GM23248 (cell line): ENCODE measurements around the gene PRODH. TPM values are rescaled to one million over a fixed set of nuclear protein-coding genes. Genes with fewer than 3 reads are reported as not detected.
"Not testable (repeated sequence)": the region's sequence is repeated elsewhere in the genome, so short reads cannot be mapped to it uniquely, and the experiment has no call there.

ENCODE experiments used
- DNase-seq: peaks from one replicate; pipeline ENCODE4 v3.0.0-alpha.2; 2015
- H2AFZ ChIP-seq: fragments of 200-600 bp; sonication (generic); 2 replicates; pipeline ENCODE4 v1.6.1; 2016; ENCODE audit warnings: antibody characterized with exemption
- H3F3A ChIP-seq: fragments of 200-600 bp; sonication (generic); 2 replicates; pipeline ENCODE4 v1.6.1; 2016; ENCODE audit warnings: mild to moderate bottlenecking, antibody characterized with exemption, mixed run types; ENCODE audit not compliant: insufficient read depth
- H3K27ac ChIP-seq: fragments of 200-600 bp; sonication (generic); 2 replicates; pipeline ENCODE4 v1.5.1; 2016; ENCODE audit warnings: mild to moderate bottlenecking
- H3K27me3 ChIP-seq: fragments of 200-600 bp; sonication (generic); replicated peaks from 2 replicates; pipeline ENCODE4 v1.6.1; 2016; ENCODE audit warnings: mild to moderate bottlenecking; ENCODE audit not compliant: insufficient read depth
- H3K36me3 ChIP-seq: fragments of 200-600 bp; sonication (generic); 2 replicates; pipeline ENCODE4 v1.6.1; 2016; ENCODE audit warnings: low read depth, mild to moderate bottlenecking
- H3K4me1 ChIP-seq: fragments of 200-600 bp; sonication (generic); 2 replicates; pipeline ENCODE4 v1.6.1; 2016; ENCODE audit warnings: mild to moderate bottlenecking; ENCODE audit not compliant: insufficient read depth
- H3K4me2 ChIP-seq: fragments of 200-600 bp; sonication (generic); one replicate; pipeline ENCODE4 v1.6.1; 2016; ENCODE audit warnings: mild to moderate bottlenecking; ENCODE audit not compliant: unreplicated experiment
- H3K4me3 ChIP-seq: fragments of 200-600 bp; sonication (generic); 2 replicates; pipeline ENCODE4 v1.5.1; 2016; ENCODE audit warnings: mild to moderate bottlenecking
- H3K79me2 ChIP-seq: fragments of 200-600 bp; sonication (generic); 2 replicates; pipeline ENCODE4 v1.6.1; 2016; ENCODE audit warnings: mild to moderate bottlenecking; ENCODE audit not compliant: insufficient read depth
- H3K9ac ChIP-seq: fragments of 200-600 bp; sonication (generic); 2 replicates; pipeline ENCODE4 v1.6.1; 2016; ENCODE audit warnings: mild to moderate bottlenecking
- H3K9me2 ChIP-seq: fragments of 200-600 bp; sonication (generic); 2 replicates; pipeline ENCODE4 v1.6.1; 2016; ENCODE audit warnings: mixed run types, mild to moderate bottlenecking, moderate library complexity; ENCODE audit not compliant: insufficient read depth
- H3K9me3 ChIP-seq: fragments of 200-600 bp; sonication (generic); one replicate; pipeline ENCODE4 v1.6.1; 2017; ENCODE audit warnings: low read depth
- H4K20me1 ChIP-seq: fragments of 200-600 bp; sonication (generic); 2 replicates; pipeline ENCODE4 v1.6.0; 2016; ENCODE audit not compliant: insufficient read depth
- EZH2 ChIP-seq: fragments of 200-600 bp; sonication (generic); IDR thresholded peaks from 2 replicates; pipeline ENCODE4 v1.6.1; 2018; ENCODE audit warnings: antibody characterized with exemption, mild to moderate bottlenecking; ENCODE audit not compliant: insufficient read depth, poor library complexity, severe bottlenecking
- EZH2phosphoT487 ChIP-seq: fragments of 200-600 bp; sonication (generic); IDR thresholded peaks from 2 replicates; pipeline ENCODE4 v1.6.1; 2018; ENCODE audit warnings: antibody characterized with exemption, moderate library complexity, mild to moderate bottlenecking, low read depth; ENCODE audit not compliant: insufficient read depth
- WGBS, 2 experiments: methylation state at CpG; one replicate each; pipeline ENCODE4 v1.1.6; 2015 to 2017; ENCODE audit warnings: low lambda C conversion rate in 2 of 2, low coverage in 1 of 2; ENCODE audit errors: missing lambda C conversion rate in 2 of 2; 5-methylcytosine and 5-hydroxymethylcytosine counted together
- in situ Hi-C: fragments of 300-500 bp; cut with MboI; formaldehyde crosslinking; loops from 2 replicates; pipeline ENCODE4 v1.15.0; 2020
- polyA plus RNA-seq: library from polyadenylated mRNA; unstranded; fragments of >200 nt; fragmentation: Nextera tagmentation; extraction: Ambion mirVana; gene quantifications from 2 replicates; pipeline ENCODE4 v1.2.1, GENCODE V29; 2016
- total RNA-seq: library from RNA; depleted of rRNA; stranded (reverse); fragments of >200 nt; shearing (Covaris generic); gene quantifications from 2 replicates; pipeline ENCODE4 v1.2.3, GENCODE V29; 2014; rRNA removed

PRODH gene
- total and polyA plus RNA-seq, 2 experiments from 2014 or later: not detected

GRCh38 chr22:18890510-18891192 is 45.4 kb downstream of the PRODH start:
- DNase-seq, H3K4me2 ChIP-seq, H3K9ac ChIP-seq, H3K9me2 ChIP-seq, in situ Hi-C loops, H3K79me2 ChIP-seq, H3K36me3 ChIP-seq, H2AFZ ChIP-seq, H3K27me3 ChIP-seq, H3F3A ChIP-seq, H3K9me3 ChIP-seq, H4K20me1 ChIP-seq, H3K4me1 ChIP-seq, H3K4me3 ChIP-seq, H3K27ac ChIP-seq: not testable (repeated sequence)
- 15% methylated on average over 1 of the region's 5 CpGs; no CpG with 5 or more reads in 1 of the 2 experiments for whole genome bisulfite sequencing, 2 experiments

GRCh38 chr22:18888115-18888514 is 48.0 kb downstream of the PRODH start:
- no peak overlapping the region for H3K9ac ChIP-seq
- 54% methylated on average over 2 of the region's 8 CpGs; no CpG with 5 or more reads in 1 of the 2 experiments for WGBS, 2 experiments
- TF ChIP-seq EZH2phosphoT487 (no peak), EZH2 (no peak)

GRCh38 chr22:18884465-18884864 is 51.6 kb downstream of the PRODH start:
- H3K4me3 ChIP-seq, H3K9ac ChIP-seq, in situ Hi-C loops, H3K9me2 ChIP-seq, H3K27me3 ChIP-seq, H3K36me3 ChIP-seq, H3K27ac ChIP-seq, H3K4me2 ChIP-seq, H3K9me3 ChIP-seq, H4K20me1 ChIP-seq, H2AFZ ChIP-seq, H3F3A ChIP-seq, DNase-seq, H3K4me1 ChIP-seq, H3K79me2 ChIP-seq: not testable (repeated sequence)
- 49 to 60% methylated on average over 4 of the region's 4 CpGs for WGBS, 2 experiments

More at GRCh38 chr22:18888115-18888514, 48.0 kb downstream of the PRODH start:
- Histone ChIP-seq H3K27me3 (no peaks in the 10 kb centered on the region), H3K4me1 (no peaks in the 10 kb centered on the region), H4K20me1 (no peaks in the 10 kb centered on the region), H3K9me2 (no peaks in the 10 kb centered on the region), H3K4me2 (no peak overlapping the region), H3K79me2 (no peaks in the 10 kb centered on the region), H2AFZ (no peak overlapping the region), H3F3A (no peaks in the 10 kb centered on the region), H3K27ac (no peak overlapping the region), H3K36me3 (no peaks in the 10 kb centered on the region), H3K4me3 (no peak overlapping the region), H3K9me3 (no peaks in the 10 kb centered on the region)
- DNase-seq: no peak
- in situ Hi-C loops: no loop called here

DNA sequence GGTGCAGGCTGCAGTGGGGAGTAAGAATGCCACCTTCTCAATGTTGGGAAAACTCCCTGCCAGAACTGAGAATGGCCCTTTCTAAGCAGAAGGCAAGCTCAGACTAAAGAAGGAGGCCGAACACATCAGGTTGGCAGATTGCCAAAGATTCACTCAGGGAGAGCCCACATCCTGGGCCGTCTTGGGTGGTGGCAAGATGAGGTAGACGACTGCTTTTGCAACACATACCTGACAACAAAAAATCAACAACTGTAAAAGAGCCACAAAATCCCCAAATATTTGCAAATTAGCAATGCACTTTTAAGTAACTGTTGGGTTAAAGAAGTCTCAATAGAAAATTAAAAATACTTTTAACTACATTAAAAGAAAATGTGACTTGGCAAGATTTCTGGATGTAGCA is 54.8 kb downstream of the PRODH start:
- H3K4me3 ChIP-seq, H3K9me3 ChIP-seq, H3K9ac ChIP-seq, H3K4me1 ChIP-seq, H3K4me2 ChIP-seq, H4K20me1 ChIP-seq, H3K36me3 ChIP-seq, DNase-seq, H3F3A ChIP-seq, H3K79me2 ChIP-seq, H3K27ac ChIP-seq, H3K9me2 ChIP-seq, in situ Hi-C loops, H3K27me3 ChIP-seq, H2AFZ ChIP-seq: not testable (repeated sequence)
- WGBS, 2 experiments: 9 to 10% methylated on average over 3 of the region's 3 CpGs

Other genes with a start within 250 kb of the PRODH start
- 0.86 and 7.8 TPM in 2 replicates for gene DGCR6, start 30.0 kb downstream of the PRODH start, total RNA-seq
- gene DGCR6, start 30.0 kb downstream of the PRODH start, polyA plus RNA-seq: 0.93 and 3.0 TPM in 2 replicates
- 42.7 and 43.6 TPM in 2 replicates for gene DGCR2, start 186.1 kb upstream of the PRODH start, total RNA-seq
- 25.6 and 27.1 TPM in 2 replicates for gene DGCR2, start 186.1 kb upstream of the PRODH start, polyA plus RNA-seq
- not detected in 2 replicates for gene TSSK2, start 195.0 kb upstream of the PRODH start, total RNA-seq
- gene TSSK2, start 195.0 kb upstream of the PRODH start, polyA plus RNA-seq: not detected in 2 replicates
- gene ESS2, start 208.4 kb upstream of the PRODH start, total RNA-seq: 18.6 and 23.0 TPM in 2 replicates
- gene ESS2, start 208.4 kb upstream of the PRODH start, polyA plus RNA-seq: 12.3 and 12.6 TPM in 2 replicates
- not detected in 2 replicates for gene GSC2, start 214.0 kb upstream of the PRODH start, total RNA-seq
- not detected in 2 replicates for gene GSC2, start 214.0 kb upstream of the PRODH start, polyA plus RNA-seq
- 89.9 and 99.5 TPM in 2 replicates for gene SLC25A1, start 242.4 kb upstream of the PRODH start, total RNA-seq
- 113 and 115 TPM in 2 replicates for gene SLC25A1, start 242.4 kb upstream of the PRODH start, polyA plus RNA-seq